Activated CD8-positive, alpha-beta memory T cell treated with anti-CD3 and anti-CD28 coated beads for 4 hours (primary cell): ENCODE data around the gene NECAB2.

Experiments
- DNase-seq, 2 donors: peaks; one replicate each; pipeline ENCODE4 v3.0.0-alpha.2; 2020; ENCODE audit warnings: low read depth in 2 of 2

Gene NECAB2

GRCh38 chr16:83967091-83967490 lies 953 bp upstream of the NECAB2 start:
- DNase-seq = no peak

- no peak for DNase-seq
Observed at GRCh38 chr16:83968306-83968851, 335 bp downstream of the NECAB2 start.

- no peak for DNase-seq
Observed at GRCh38 chr16:83968891-83969649, 1.0 kb downstream of the NECAB2 start.

GRCh38 chr16:83969771-83970429 lies 1.9 kb downstream of the NECAB2 start:
- no peak for DNase-seq

GRCh38 chr16:83970430-83970815 lies 2.4 kb downstream of the NECAB2 start:
- DNase-seq = no peak

GRCh38 chr16:83971165-83972130 lies 3.4 kb downstream of the NECAB2 start:
- no peak for DNase-seq

- DNase-seq = no peak
Observed at GRCh38 chr16:83972256-83973008, 4.4 kb downstream of the NECAB2 start.

- no peak for DNase-seq
Observed at GRCh38 chr16:83973077-83973476, 5.0 kb downstream of the NECAB2 start.

- DNase-seq = no peak
Observed at GRCh38 chr16:83973581-83974385, 5.7 kb downstream of the NECAB2 start.

- no peak for DNase-seq
Observed at GRCh38 chr16:83974475-83974874, 6.4 kb downstream of the NECAB2 start.

GRCh38 chr16:83975590-83976260 lies 7.7 kb downstream of the NECAB2 start:
- no peak for DNase-seq

- DNase-seq = no peak
Observed at GRCh38 chr16:83977056-83977815, 9.2 kb downstream of the NECAB2 start.

GRCh38 chr16:83978401-83978904 lies 10.4 kb downstream of the NECAB2 start:
- DNase-seq = no peak

GRCh38 chr16:83979441-83979840 lies 11.4 kb downstream of the NECAB2 start:
- DNase-seq = no peak

- no peak for DNase-seq
Observed at GRCh38 chr16:83980794-83981193, 12.8 kb downstream of the NECAB2 start.

GRCh38 chr16:83981799-83982198 lies 13.8 kb downstream of the NECAB2 start:
- DNase-seq = no peak

GRCh38 chr16:83983491-83983890 lies 15.4 kb downstream of the NECAB2 start:
- DNase-seq = no peak

- DNase-seq = no peak
Observed at GRCh38 chr16:83989300-83989699, 21.3 kb downstream of the NECAB2 start.

GRCh38 chr16:83990492-83990891 lies 22.4 kb downstream of the NECAB2 start:
- no peak for DNase-seq
